HG03442 (cell line): ENCODE data around the gene COX7A2L.
"Not testable (repeated sequence)": the region's sequence is repeated elsewhere in the genome, so short reads cannot be mapped to it uniquely, and the experiment has no call there.

Experiments used
- ATAC-seq: cut with Tn5 transposase; IDR thresholded peaks from one replicate; pipeline ENCODE4 v1.9.1; 2021; ENCODE audit warnings: mild to moderate bottlenecking, moderate library complexity; ENCODE audit not compliant: unreplicated experiment

COX7A2L gene

DNA sequence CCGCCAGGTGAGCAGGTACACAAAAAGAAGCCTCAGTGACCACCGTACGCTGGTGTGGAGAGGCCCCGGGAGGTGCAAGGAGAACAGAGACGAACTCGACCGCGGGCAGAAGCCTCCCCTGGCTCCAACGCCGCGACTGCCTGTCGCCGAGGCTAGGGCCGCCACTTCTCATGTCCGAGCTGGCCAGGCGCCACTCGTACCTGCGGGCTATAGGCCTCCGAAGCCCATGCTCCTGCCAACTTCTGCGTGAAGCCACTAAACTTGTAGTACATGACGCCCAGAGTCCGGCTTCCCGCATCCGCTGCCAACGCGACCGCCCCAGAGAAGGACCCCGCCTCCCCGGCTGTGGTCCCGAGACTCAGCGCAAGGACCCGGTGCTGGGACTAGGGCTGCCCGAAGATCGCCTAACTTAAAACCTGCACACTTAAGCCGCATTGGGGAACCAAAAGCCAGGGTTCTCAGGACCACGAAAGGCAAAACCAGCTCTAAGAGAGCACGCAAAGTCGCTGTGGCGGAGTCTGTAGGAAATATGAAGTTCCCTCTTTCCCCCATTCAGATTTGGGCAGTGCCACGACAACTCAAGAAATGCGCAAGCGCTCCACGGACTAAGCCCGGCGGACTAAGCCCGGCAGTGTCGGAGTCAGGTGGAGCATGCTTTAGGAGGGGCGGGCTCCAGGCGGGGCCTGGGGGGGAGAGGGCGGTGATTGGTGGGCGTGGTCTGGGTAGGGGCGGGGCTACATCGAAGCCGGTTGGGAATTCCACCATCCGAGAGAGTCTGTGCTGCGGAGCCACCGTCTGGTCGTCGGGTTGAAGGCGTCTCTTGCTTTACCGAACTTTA lies at the start of gene COX7A2L:
Gene COX7A2L, minus strand, starts transcription at position 328 of the 838 bp plus-strand sequence. Its CDS starts 56 bp downstream, at position 272.
- ATAC-seq, result peak; percentile 88

DNA sequence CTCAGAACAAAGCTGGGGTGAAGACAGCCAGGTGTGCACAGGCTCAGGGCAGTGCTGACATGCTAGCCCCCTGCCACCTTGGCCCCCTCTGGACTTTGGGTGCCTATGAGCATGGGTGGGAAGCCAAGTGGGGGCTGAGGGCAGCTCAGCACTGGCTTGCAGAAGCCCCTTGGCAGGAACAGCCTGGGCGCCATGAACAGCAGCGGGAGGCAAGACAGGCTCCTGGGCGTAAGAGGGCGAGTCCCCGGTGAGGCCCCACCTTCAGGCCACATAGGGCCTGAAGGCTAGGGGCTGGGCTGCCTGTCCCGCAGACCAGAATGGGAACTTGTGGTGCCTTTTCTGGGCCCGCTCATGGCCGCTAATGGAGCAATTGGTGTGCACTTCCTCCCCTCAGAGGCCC lies 47.0 kb upstream of the COX7A2L start:
- no peak for ATAC-seq

- ATAC-seq, result no peak
Measured at GRCh38 chr2:42407476-42407875, 46.5 kb upstream of the COX7A2L start.

GRCh38 chr2:42404676-42405075 lies 43.7 kb upstream of the COX7A2L start:
- ATAC-seq, result no peak

GRCh38 chr2:42401773-42402172 lies 40.8 kb upstream of the COX7A2L start:
- ATAC-seq, result no peak

GRCh38 chr2:42398052-42398451 lies 37.0 kb upstream of the COX7A2L start:
- not testable (repeated sequence) for ATAC-seq

DNA sequence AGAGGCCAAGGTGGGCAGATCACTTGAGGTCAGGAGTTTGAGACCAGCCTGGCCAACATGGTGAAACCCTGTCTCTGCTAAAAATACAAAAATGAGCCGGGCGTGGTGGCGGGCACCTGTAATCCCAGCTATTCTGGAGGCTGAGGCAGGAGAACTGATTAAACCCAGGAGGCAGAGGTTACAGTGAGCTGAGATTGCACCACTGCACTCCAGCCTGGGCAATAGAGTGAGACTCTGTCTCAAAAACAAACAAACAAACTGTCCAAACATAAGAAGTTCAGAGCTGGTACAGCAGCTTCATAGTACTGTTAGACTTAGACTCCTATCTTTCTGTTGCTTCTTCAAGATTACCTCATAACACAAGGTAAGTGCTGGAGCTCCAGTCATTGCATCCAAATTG lies 32.3 kb upstream of the COX7A2L start:
- not testable (repeated sequence) for ATAC-seq

DNA sequence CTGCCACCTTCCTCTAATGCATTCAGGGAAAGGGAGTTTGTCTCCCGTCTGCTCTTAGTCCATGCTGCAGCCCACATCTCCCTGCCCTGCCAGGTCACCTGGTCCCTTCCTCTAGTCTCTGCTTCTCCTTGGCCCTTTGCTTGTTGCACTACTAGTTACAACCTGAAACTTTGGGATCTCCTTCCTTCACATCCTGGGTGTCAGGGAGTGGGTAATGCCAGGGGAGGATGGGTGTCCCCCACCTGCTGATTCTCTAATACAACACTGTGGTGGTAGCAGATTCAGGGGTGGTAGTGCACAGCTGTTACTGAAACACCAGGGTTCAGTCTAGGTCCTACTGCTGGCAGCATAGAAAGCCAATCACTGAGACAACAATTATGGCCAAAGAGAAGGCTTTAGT lies 31.2 kb upstream of the COX7A2L start:
- no peak for ATAC-seq

DNA sequence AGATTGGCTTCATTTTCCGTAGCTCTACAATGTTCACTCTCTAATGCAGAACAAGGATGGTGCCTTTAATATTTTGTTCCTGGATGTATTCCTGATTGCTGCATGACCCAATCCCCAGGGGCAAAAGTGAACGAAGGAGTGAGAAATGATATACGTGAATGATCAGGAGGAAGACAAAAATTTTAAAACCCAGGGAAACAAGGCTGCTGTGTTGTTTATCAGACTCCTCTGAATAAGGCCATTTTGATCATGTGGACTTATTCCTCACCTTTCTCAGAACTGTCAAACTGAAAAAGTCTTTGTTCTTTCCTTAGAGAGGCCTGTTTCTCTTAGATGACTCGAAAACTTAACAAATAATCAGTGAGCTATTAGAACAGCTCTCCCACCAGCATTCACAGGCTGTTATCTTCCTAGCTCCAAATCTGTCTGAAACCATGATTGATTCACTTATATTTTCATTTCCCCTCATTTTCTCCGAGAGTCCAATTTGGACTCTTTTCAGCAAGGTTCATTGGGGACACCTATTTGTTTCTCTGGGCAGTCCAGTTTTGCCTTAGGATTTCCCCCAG lies 29.5 kb upstream of the COX7A2L start:
- ATAC-seq, result no peak

- ATAC-seq, result no peak
Measured at GRCh38 chr2:42386682-42387081, 25.7 kb upstream of the COX7A2L start.

DNA sequence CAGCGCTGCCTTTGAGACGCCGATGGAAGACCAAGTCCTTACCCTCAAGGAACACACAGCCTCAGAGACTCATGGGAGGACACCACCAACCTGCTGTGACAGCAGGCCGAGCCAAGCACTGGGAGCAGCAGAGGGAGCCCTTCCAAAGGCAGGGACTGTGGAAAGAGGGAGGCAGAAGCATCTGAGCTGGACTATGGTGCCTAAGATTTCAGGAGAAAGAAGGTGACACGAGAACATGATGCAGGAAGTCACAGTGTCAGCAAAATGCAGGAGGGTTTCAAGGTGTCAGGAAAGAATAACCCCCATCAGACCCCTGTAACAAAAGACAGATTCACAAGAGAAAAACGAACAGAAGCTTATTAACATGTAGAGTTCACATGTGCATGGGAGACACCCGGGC lies 24.2 kb upstream of the COX7A2L start:
- ATAC-seq, result no peak

DNA sequence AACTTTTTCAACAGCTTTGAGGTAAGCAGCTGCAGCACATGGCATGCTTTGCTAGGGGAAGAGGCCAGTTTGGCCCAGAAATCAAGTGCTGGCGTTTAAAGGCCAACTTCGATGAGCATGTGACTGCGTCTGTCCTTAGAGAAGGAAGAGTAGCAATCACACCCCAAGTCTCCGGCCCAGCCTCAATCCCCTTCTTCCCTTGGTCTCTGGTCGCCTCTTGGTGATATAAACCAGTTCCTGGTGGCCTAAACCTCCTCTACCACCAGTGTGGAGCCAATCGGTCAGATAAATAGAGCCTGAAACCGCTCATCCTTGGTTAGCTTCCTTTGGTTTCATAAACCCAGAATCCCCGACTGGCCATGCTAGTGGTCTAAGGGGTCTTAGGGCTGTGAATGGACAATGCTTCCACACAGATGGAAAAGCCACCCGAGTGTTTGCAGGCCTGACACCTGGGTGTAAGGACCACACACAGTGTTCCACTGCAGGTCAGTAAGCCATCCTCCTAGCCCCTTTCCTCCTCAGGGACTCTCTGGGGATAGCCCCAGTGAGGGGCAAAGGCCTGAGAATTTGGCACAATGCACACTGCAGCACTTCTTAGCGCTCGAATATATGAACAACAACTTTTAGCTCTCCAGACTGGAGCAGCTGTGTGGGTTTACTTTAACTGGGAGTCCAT lies 23.0 kb upstream of the COX7A2L start:
- ATAC-seq, result no peak

DNA sequence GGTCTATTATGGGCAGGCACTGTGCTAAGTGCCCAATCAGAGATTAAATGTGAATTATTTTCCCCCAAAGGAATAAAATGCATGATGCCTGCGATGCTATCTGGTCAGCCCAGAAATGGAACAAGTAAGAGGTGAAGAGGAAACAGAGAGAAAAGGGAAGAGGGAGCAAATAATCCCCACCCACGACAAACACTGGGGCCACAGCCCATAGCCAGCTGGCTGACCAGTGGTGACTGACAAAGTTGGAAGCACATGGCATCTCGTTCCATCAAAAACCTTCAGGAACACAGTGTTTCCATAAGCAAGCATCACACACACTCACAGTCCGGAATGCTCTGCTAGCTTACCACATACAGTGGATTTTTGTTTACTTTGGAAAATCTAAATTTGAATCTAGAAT lies 21.1 kb upstream of the COX7A2L start:
- no peak for ATAC-seq

DNA sequence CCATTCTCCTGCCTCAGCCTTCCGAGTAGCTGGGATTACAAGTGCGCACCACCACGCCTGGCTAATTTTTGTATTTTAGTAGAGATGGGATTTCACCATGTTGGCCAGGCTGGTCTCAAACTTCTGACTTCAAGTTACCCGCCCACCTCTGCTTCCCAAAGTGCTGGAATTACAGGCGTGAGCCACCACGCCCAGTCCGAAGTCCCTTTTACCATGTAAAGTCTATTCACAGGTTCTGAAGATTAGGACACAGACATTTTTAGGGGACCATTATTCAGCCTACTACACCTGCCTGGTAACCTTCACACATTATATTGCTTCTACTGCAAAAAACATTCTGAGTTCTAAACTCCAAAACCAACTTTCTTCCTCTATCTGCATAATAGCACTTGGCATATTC lies 19.0 kb upstream of the COX7A2L start:
- not testable (repeated sequence) for ATAC-seq

- no peak for ATAC-seq
Measured at GRCh38 chr2:42378415-42378814, 17.4 kb upstream of the COX7A2L start.

- ATAC-seq, result no peak
Measured at GRCh38 chr2:42376758-42377157, 15.7 kb upstream of the COX7A2L start.

DNA sequence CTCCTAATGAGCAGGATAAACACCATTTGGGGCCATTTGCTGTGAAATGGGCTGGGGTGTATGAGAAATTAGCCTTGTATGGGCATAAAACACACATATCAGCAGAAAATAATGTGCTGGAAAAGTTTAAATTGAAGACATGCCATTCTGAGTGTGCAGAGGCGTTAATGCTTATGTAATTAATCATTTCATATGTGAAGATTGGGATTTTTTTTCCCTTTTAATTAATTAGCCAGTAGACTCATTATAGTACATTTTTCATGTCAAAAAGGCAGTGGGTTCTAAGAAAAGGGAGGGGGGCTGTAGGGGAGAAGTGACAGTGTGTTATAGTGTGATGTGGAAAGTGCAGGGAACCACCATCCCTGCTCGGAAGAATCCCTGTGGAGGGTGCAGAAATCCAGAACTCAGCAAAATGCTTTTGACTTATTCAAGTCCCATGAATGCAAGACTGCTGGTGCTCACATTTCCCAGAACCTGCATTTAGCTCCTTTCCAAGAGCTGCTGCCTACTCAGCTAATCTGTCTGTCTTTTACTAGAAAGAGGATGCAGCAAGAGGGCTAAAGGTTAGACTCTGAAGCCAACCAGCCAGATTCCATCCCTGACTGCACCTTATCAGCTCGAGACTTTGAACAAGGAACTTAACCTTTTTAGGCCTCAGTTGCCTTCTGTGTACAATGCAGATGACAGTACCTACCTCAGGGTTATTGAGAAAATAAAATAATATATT lies 11.6 kb upstream of the COX7A2L start:
- ATAC-seq, result no peak

GRCh38 chr2:42371611-42372473 lies 10.8 kb upstream of the COX7A2L start:
- ATAC-seq, result no peak

DNA sequence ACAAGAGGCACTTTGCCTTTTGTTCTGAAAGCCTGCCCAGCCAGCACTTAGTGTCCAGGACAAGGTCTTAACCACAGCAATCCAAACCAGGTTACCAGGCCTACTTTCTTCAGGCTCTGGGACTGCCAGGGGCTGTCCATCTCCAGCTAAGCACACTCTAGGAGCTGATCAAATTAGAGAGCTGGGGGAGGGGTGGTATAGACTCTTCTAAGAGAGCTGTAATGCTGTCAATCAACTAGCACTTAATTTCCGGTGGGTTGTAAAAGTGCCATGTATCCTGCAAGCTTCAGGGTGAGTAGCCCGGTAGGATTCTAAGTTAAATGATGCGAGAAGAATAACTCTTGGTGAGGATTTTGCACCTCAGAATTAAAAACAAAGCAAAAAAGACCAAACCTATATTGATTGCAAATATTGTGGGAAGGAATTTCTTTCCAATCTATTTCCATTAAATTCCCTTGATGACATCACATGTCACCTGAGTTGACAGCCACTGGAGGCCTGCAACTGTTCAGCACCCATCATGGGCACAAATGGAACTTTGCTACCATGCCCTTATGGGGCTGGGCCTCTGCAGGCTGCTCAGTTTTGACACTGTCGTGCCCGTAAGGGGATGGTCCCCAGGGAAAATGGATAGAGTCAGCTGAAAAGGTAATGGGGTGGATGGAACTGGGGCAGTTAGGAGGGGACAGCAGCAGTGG lies 8.7 kb upstream of the COX7A2L start:
- no peak for ATAC-seq
